Neural progenitor cell (in vitro differentiated cells): ENCODE measurements around the gene OR6S1.

ENCODE experiments used
- EZH2 ChIP-seq: fragments of 200-600 bp; sonication (generic); IDR thresholded peaks from 2 replicates; pipeline ENCODE4 v1.6.1; 2017; ENCODE audit warnings: antibody characterized with exemption, mild to moderate bottlenecking, moderate library complexity
- EZH2phosphoT487 ChIP-seq: fragments of 200-600 bp; sonication (generic); IDR thresholded peaks from 2 replicates; pipeline ENCODE4 v1.6.1; 2017; ENCODE audit warnings: antibody characterized with exemption
- TF ChIP-seq, protein P1 (sequence below): fragments of 200-600 bp; sonication (generic); IDR thresholded peaks from 2 replicates; pipeline ENCODE4 v1.5.1; 2017; ENCODE audit warnings: antibody characterized with exemption, mild to moderate bottlenecking

DNA sequence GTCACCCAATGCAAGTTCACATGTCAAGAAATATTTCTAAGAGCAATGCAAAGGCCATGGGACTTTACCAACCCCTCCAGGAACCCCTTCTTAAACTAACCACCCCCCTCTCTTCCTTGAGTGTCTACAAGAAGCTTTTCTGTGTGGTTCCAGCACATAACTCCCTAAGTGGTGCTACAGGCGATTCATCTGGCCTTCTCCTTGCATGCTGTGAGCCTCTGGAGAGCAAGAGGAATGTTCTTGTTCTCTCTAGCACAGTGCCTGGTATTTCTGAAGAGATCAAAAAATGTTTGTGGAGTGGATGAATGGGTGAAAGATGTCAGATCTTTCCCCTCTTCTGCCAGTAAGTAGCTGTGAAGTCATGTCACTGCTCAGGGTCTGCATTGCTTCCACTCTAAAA, 44.4 kb downstream of the OR6S1 start:
- TF ChIP-seq, protein P1, sequence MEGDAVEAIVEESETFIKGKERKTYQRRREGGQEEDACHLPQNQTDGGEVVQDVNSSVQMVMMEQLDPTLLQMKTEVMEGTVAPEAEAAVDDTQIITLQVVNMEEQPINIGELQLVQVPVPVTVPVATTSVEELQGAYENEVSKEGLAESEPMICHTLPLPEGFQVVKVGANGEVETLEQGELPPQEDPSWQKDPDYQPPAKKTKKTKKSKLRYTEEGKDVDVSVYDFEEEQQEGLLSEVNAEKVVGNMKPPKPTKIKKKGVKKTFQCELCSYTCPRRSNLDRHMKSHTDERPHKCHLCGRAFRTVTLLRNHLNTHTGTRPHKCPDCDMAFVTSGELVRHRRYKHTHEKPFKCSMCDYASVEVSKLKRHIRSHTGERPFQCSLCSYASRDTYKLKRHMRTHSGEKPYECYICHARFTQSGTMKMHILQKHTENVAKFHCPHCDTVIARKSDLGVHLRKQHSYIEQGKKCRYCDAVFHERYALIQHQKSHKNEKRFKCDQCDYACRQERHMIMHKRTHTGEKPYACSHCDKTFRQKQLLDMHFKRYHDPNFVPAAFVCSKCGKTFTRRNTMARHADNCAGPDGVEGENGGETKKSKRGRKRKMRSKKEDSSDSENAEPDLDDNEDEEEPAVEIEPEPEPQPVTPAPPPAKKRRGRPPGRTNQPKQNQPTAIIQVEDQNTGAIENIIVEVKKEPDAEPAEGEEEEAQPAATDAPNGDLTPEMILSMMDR, result no peak
- no peak for TF ChIP-seq EZH2phosphoT487
- TF ChIP-seq EZH2, result no peak
